Natural killer cell (primary cell): ENCODE data around the gene LMNTD2. TPM values are rescaled to one million over a fixed set of nuclear protein-coding genes. Genes with fewer than 3 reads are reported as not detected.

ENCODE experiments used
- ATAC-seq, 3 donors: fragments of 150-1000 bp in 2 of 3; fragments of 200-7000 bp in 1 of 3; cut with Tn5 transposase; 1 replicate in 1 of 3; 2 replicates in 2 of 3; pipeline ENCODE4 v1.10.0; 2021; ENCODE audit warnings: mild to moderate bottlenecking in 2 of 3, moderate library complexity in 2 of 3
- DNase-seq, 2 donors: peaks; one replicate each; pipeline versions ENCODE4 v3.0.0 to v3.0.0-alpha.2; 2013 to 2021; ENCODE audit warnings: mixed read lengths in 1 of 2
- H3K27ac ChIP-seq: one replicate; pipeline ENCODE4 v1.5.1; 2013; ENCODE audit warnings: mild to moderate bottlenecking, low read length
- H3K27me3 ChIP-seq: one replicate; pipeline ENCODE4 v1.6.1; 2013; ENCODE audit warnings: low read length; ENCODE audit not compliant: control insufficient read depth, insufficient read depth
- H3K36me3 ChIP-seq: one replicate; pipeline ENCODE4 v1.6.1; 2013; ENCODE audit warnings: low read length; ENCODE audit not compliant: control insufficient read depth, insufficient read depth
- H3K4me1 ChIP-seq: one replicate; pipeline ENCODE4 v1.6.1; 2013; ENCODE audit warnings: low read length; ENCODE audit not compliant: control insufficient read depth, insufficient read depth
- H3K4me3 ChIP-seq: one replicate; pipeline ENCODE4 v1.5.1; 2013; ENCODE audit warnings: low read length
- H3K9me3 ChIP-seq: one replicate; pipeline ENCODE4 v1.6.1; 2013; ENCODE audit warnings: low read length; ENCODE audit not compliant: control insufficient read depth, insufficient read depth
- H3K27ac Mint-ChIP-seq, 2 donors: one replicate each; pipeline ENCODE4 v1.8.0; 2022; ENCODE audit warnings: mild to moderate bottlenecking in 2 of 2, mixed read lengths in 2 of 2, moderate library complexity in 1 of 2
- H3K27me3 Mint-ChIP-seq, 2 donors: one replicate each; pipeline ENCODE4 v1.8.0; 2022; ENCODE audit warnings: low read depth in 2 of 2, mixed read lengths in 2 of 2
- H3K36me3 Mint-ChIP-seq: one replicate; pipeline ENCODE4 v1.8.0; 2022; ENCODE audit warnings: mixed read lengths
- H3K4me1 Mint-ChIP-seq, 2 donors: one replicate each; pipeline ENCODE4 v1.8.0; 2022; ENCODE audit warnings: mixed read lengths in 2 of 2
- H3K4me3 Mint-ChIP-seq: one replicate; pipeline ENCODE4 v1.8.0; 2022; ENCODE audit warnings: mild to moderate bottlenecking, moderate library complexity, mixed read lengths
- H3K9me3 Mint-ChIP-seq, 2 donors: one replicate each; pipeline ENCODE4 v1.8.0; 2022; ENCODE audit warnings: mixed read lengths in 2 of 2
- WGBS: methylation state at CpG from one replicate; pipeline ENCODE4 v1.1.7; 2013; ENCODE audit warnings: missing lambda C conversion rate; ENCODE audit not compliant: insufficient coverage; 5-methylcytosine and 5-hydroxymethylcytosine counted together
- intact Hi-C: fragments of 100-400 bp; cut with micrococcal nuclease; formaldehyde crosslinking; loops from one replicate; pipeline ENCODE4 v1.14.2; 2022
- total RNA-seq, 4 donors: library from RNA; stranded (reverse); fragments of 120-200 nt in 1 of 4; gene quantifications; one replicate each; pipeline versions ENCODE4 v1.2.3 to v1.2.4, GENCODE V29; 2013 to 2022
- TF ChIP-seq, protein P1 (sequence below): fragments of 200-600 bp; IDR thresholded peaks from one replicate; pipeline ENCODE4 v1.8.0; 2022; ENCODE audit warnings: antibody characterized with exemption

LMNTD2 gene
- total RNA-seq, 3 donors from 2014 or later (not counting 1 experiment from before 2014, with no cell fraction given), result 3.5 to 5.2 (median 5.0) TPM

DNA sequence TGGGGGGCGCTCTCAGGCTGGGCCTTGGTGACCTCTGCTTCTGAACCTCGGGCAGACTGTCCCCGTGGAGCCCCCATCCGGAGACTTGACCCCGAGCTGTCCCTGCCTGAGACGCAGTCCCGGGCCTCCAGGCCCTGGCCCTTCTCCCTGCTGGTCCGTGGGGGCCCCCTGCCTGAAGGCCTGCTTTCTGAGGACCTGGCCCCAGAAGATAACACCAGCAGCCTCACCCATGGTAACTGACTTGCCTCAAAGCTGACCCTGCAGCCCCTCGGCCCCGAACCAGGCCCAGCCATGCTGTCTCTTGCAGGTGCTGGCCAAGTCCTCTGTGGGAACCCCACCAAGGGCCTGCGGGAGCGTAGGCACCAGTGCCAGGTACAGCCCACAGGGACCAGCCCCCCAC, 8.9 kb downstream of the LMNTD2 start:
- TF ChIP-seq, protein P1, sequence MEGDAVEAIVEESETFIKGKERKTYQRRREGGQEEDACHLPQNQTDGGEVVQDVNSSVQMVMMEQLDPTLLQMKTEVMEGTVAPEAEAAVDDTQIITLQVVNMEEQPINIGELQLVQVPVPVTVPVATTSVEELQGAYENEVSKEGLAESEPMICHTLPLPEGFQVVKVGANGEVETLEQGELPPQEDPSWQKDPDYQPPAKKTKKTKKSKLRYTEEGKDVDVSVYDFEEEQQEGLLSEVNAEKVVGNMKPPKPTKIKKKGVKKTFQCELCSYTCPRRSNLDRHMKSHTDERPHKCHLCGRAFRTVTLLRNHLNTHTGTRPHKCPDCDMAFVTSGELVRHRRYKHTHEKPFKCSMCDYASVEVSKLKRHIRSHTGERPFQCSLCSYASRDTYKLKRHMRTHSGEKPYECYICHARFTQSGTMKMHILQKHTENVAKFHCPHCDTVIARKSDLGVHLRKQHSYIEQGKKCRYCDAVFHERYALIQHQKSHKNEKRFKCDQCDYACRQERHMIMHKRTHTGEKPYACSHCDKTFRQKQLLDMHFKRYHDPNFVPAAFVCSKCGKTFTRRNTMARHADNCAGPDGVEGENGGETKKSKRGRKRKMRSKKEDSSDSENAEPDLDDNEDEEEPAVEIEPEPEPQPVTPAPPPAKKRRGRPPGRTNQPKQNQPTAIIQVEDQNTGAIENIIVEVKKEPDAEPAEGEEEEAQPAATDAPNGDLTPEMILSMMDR, result no peak
- no peaks in the 10 kb centered on the region for H3K36me3 ChIP-seq
- H3K36me3 Mint-ChIP-seq, result no peaks in the 10 kb centered on the region
- H3K27ac Mint-ChIP-seq, result no peak overlapping the region
- H3K4me1 Mint-ChIP-seq, result no peaks in the 10 kb centered on the region
- H3K4me3 ChIP-seq, result no peak overlapping the region
- 92% methylated on average over 12 of the region's 12 CpGs for WGBS
- peaks cover 0 to 5% of the 10 kb centered on the region in 2 donors for H3K27me3 Mint-ChIP-seq
- DNase-seq, result no peak
- peaks cover 23% of the 10 kb centered on the region for H3K4me1 ChIP-seq
- H3K27ac ChIP-seq, result no peak overlapping the region
- no peak overlapping the region for H3K4me3 Mint-ChIP-seq
- no peaks in the 10 kb centered on the region for H3K9me3 ChIP-seq
- H3K9me3 Mint-ChIP-seq, result no peaks in the 10 kb centered on the region
- ATAC-seq, result no peak
- no peaks in the 10 kb centered on the region for H3K27me3 ChIP-seq
- intact Hi-C loops, result no loop called here

DNA sequence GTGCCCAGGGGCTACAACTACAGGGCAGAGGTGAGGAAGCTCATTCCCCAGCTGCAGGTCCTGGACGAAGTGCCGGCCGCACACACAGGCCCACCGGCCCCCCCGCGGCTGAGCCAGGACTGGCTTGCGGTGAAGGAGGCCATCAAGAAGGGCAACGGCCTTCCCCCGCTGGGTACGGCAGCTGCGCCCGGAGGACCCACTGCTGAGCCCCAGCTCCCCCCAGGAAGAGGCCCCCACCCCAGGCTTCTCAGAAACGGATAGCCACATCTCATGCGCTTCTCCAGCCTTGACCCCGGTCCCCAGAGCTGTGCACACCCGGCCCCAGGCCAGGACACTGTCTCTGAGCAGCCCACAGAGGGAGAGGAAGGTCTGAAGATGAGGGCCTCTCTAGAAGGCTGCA, 9.4 kb downstream of the LMNTD2 start:
- no peak overlapping the region for H3K27ac Mint-ChIP-seq
- H3K4me3 Mint-ChIP-seq, result no peak overlapping the region
- no peaks in the 10 kb centered on the region for H3K36me3 Mint-ChIP-seq
- no peaks in the 10 kb centered on the region for H3K9me3 Mint-ChIP-seq
- Histone ChIP-seq H3K4me3 (no peak overlapping the region), H3K36me3 (no peaks in the 10 kb centered on the region), H3K27me3 (no peaks in the 10 kb centered on the region), H3K27ac (no peak overlapping the region), H3K4me1 (peaks cover 21% of the 10 kb centered on the region), H3K9me3 (no peaks in the 10 kb centered on the region)
- intact Hi-C loops, result no loop called here
- TF ChIP-seq, protein P1, result no peak
- ATAC-seq (no peak), DNase-seq (no peak)
- no peaks in the 10 kb centered on the region for H3K4me1 Mint-ChIP-seq
- peaks cover 0 to 3% of the 10 kb centered on the region in 2 donors for H3K27me3 Mint-ChIP-seq
- 81% methylated on average over 16 of the region's 16 CpGs for WGBS

DNA sequence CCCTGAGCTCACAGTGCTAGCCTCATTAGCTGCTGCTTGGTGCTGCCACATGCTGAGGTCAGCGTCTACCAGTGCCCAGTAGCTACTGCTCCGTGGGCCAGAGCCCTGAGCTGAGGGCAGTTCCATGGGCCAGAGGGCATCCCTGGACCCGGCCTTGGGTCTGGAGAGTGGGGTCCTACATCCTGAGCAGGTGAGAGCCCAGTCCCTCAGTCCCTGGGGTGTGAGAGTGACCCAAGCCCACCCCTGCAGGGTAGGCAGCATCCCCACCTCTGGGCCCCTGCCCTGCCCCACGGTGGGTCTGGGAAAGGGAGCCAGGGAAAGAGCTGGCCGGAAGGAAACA, 9.8 kb downstream of the LMNTD2 start:
- Mint-ChIP-seq H3K36me3 (no peaks in the 10 kb centered on the region), H3K27ac (no peak overlapping the region), H3K4me3 (no peak overlapping the region), H3K27me3 (peaks cover 0 to 3% of the 10 kb centered on the region in 2 donors), H3K9me3 (no peaks in the 10 kb centered on the region), H3K4me1 (no peaks in the 10 kb centered on the region)
- no peak overlapping the region for H3K4me3 ChIP-seq
- H3K36me3 ChIP-seq, result no peaks in the 10 kb centered on the region
- DNase-seq (no peak), ATAC-seq (no peak)
- intact Hi-C loops, result no loop called here
- 87% methylated on average over 5 of the region's 5 CpGs for WGBS
- H3K27ac ChIP-seq, result no peak overlapping the region
- H3K9me3 ChIP-seq, result no peaks in the 10 kb centered on the region
- peaks cover 18% of the 10 kb centered on the region for H3K4me1 ChIP-seq
- no peaks in the 10 kb centered on the region for H3K27me3 ChIP-seq
- TF ChIP-seq, protein P1, result no peak

DNA sequence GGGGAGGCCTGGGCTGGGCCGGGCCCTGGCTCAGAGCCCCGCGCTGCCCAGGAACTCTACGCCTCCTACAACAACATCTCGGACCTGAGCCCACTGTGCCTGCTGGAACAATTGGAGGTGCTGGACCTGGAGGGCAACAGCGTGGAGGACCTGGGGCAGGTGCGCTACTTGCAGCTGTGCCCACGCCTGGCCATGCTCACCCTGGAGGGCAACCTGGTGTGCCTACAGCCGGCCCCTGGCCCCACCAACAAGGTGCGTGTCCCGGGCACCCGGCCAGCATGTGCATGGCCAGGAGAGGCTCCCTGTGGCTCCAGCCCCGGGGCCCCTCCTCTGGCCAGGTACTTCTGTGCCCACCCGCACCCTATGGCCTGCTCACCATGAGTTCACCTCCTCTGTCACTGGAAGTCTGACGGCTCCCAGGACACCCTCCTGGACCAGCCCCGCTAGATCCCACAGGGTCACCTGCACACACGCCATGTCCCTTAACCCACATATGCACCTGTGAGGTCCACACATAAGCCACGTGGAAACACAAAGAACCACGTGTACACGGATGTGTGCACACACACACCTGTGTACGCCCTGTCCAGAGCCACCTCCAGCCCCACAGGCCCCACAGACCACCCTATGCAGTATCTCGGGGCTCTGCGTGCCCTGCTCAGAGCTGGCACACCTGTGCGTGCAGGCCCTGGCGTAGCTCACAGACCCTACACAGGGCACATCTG, 10.4 kb downstream of the LMNTD2 start:
- H3K27ac ChIP-seq, result no peak overlapping the region
- 93% methylated on average over 25 of the region's 25 CpGs for WGBS
- DNase-seq, result no peak

More for the DNA sequence above, 10.4 kb downstream of the LMNTD2 start:
- TF ChIP-seq, protein P1, result no peak
- no peaks in the 10 kb centered on the region for H3K9me3 Mint-ChIP-seq
- no peak for ATAC-seq
- no peak overlapping the region for H3K27ac Mint-ChIP-seq
- intact Hi-C loops, result no loop called here
- H3K4me1 Mint-ChIP-seq, result no peaks in the 10 kb centered on the region
- no peak overlapping the region for H3K4me3 ChIP-seq
- H3K9me3 ChIP-seq, result no peaks in the 10 kb centered on the region
- H3K36me3 Mint-ChIP-seq, result no peaks in the 10 kb centered on the region
- H3K4me1 ChIP-seq, result peaks cover 13% of the 10 kb centered on the region
- no peaks in the 10 kb centered on the region for H3K27me3 ChIP-seq
- H3K36me3 ChIP-seq, result no peaks in the 10 kb centered on the region
- H3K4me3 Mint-ChIP-seq, result no peak overlapping the region
- peaks cover 0 to 3% of the 10 kb centered on the region in 2 donors for H3K27me3 Mint-ChIP-seq
